Aorta (tissue), 5 donors: ENCODE measurements around the gene FLNB. TPM values are rescaled to one million over a fixed set of nuclear protein-coding genes. Genes with fewer than 3 reads are reported as not detected.
A peak's percentile ranks its signal among the peaks of the same experiment; 100 is the strongest.

Experiments used
- ATAC-seq: fragments of 200-7000 bp; cut with Tn5 transposase; one replicate; pipeline ENCODE4 v1.9.1; 2022; ENCODE audit warnings: moderate library complexity; ENCODE audit not compliant: low FRiP score
- DNase-seq, 2 donors: peaks; one replicate each; pipeline ENCODE4 v3.0.0-alpha.2; 2020
- H3K27ac ChIP-seq, 2 donors: one replicate each; pipeline ENCODE4 v1.5.1; 2013; ENCODE audit warnings: low read length in 2 of 2, mild to moderate bottlenecking in 2 of 2, moderate library complexity in 2 of 2, control low read depth in 1 of 2, inconsistent platforms in 1 of 2, low read depth in 1 of 2
- H3K27me3 ChIP-seq, 2 donors: one replicate each; pipeline ENCODE4 v1.6.1; 2013; ENCODE audit warnings: control low read depth in 1 of 2, low read length in 1 of 2, mild to moderate bottlenecking in 1 of 2, moderate library complexity in 1 of 2; ENCODE audit not compliant: insufficient read depth in 2 of 2, control insufficient read depth in 1 of 2
- H3K36me3 ChIP-seq, 2 donors: one replicate each; pipeline ENCODE4 v1.6.1; 2013; ENCODE audit warnings: control low read depth in 1 of 2, low read length in 1 of 2, mild to moderate bottlenecking in 1 of 2; ENCODE audit not compliant: insufficient read depth in 2 of 2, control insufficient read depth in 1 of 2
- H3K4me1 ChIP-seq, 2 donors: one replicate each; pipeline ENCODE4 v1.6.1; 2013; ENCODE audit warnings: low read length in 2 of 2, control low read depth in 1 of 2, mild to moderate bottlenecking in 1 of 2, moderate library complexity in 1 of 2; ENCODE audit not compliant: insufficient read depth in 2 of 2, control insufficient read depth in 1 of 2
- H3K4me3 ChIP-seq, 2 donors: one replicate each; pipeline ENCODE4 v1.5.1; 2013; ENCODE audit warnings: low read length in 2 of 2, control low read depth in 1 of 2, mild to moderate bottlenecking in 1 of 2
- H3K9me3 ChIP-seq: one replicate; pipeline ENCODE4 v1.6.1; 2013; ENCODE audit warnings: mild to moderate bottlenecking, low read length; ENCODE audit not compliant: control insufficient read depth
- WGBS, 2 donors: extraction: QIAGEN DNeasy Blood & Tissue Kit; methylation state at CpG; one replicate each; pipeline ENCODE4 v1.1.7; 2013; 5-methylcytosine and 5-hydroxymethylcytosine counted together
- intact Hi-C, 2 donors: fragments of 100-400 bp; cut with DNase I; formaldehyde crosslinking; loops; one replicate each; pipeline versions ENCODE4 v1.14.2 to v1.15.0; 2022
- polyA plus RNA-seq, 2 donors: library from polyadenylated mRNA; stranded (reverse); fragments of 200-250 nt; gene quantifications; one replicate each; pipeline ENCODE4 v1.2.3, GENCODE V29; 2013
- total RNA-seq, 2 donors: library from RNA; stranded (reverse); fragmentation: NEBNext Ultra II Directional; extraction: Animal tissue kit (Norgen Biotek cat#: 25700); gene quantifications; one replicate each; pipeline ENCODE4 v1.2.1, GENCODE V29; 2021
- donor health status: healthy with polysubstance abuse.
- donor health status: Bipolar disorder and iron deficiency.
- donor health status: DM: no; HTN: no; CAD: no.
- donor health status: DM: no; HTN: no; CAD: no.
- donor health status: DM: yes; HTN: yes; CAD: no.

The FLNB gene
- total and polyA plus RNA-seq, 4 donors: 33.3 to 254 (median 125) TPM

GRCh38 chr3:58028902-58029301, 20.7 kb downstream of the FLNB start:
- 16 to 17% methylated on average over 1 of the region's 1 CpG for WGBS, 2 donors
- Histone ChIP-seq H3K4me3 (no peak overlapping the region), H3K27ac (no peak overlapping the region), H3K27me3 (no peaks in the 10 kb centered on the region), H3K36me3 (no peaks in the 10 kb centered on the region), H3K9me3 (no peaks in the 10 kb centered on the region), H3K4me1 (peaks cover 0 to 5% of the 10 kb centered on the region in 2 donors)
- DNase-seq (no peak), ATAC-seq (no peak)
- intact Hi-C loops: loop anchor here in 1 of 2 donors (5.0 kb wide), 1 partner anchor 128 kb away; no protein-coding TSS in a partner anchor

DNA sequence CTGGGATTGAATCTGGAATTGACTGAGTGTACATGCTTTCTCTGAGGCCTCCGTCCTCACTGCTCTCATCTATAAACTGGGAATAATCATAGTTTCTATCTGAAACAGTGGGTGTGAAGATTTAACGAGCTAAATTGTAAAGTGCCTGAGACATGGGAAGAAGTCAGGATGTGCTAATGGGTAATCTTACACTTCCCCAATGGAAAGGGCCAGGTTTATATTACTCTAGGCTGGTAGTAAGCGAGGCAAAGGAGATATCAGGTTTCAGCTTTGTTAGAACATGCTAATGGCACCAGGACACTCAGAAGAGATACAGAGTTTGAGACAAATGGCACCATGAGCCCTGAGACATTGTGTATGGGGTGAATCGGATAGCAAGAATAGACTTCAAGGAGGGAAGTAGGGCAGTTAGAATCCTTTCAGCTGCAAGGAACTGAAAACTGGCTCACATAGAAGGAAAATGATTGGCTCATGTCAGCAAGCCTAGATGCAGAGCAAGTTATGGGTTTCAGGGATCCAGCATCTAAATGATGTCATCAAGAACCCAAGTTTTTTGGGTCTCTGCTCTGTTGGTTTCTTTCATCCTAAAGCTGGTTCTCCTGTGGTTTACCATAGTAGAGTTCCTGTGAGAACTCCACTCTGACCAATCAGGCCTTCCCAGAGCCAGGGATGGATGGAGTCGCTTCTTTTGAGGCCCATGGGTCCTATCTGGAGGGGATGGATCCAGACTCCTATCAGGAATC, 21.8 kb downstream of the FLNB start:
- Histone ChIP-seq H3K27me3 (no peaks in the 10 kb centered on the region), H3K4me1 (peaks cover 0 to 5% of the 10 kb centered on the region in 2 donors), H3K36me3 (no peaks in the 10 kb centered on the region), H3K9me3 (no peaks in the 10 kb centered on the region), H3K4me3 (no peak overlapping the region), H3K27ac (no peak overlapping the region)
- WGBS, 2 donors: 93 to 94% methylated on average over 5 of the region's 5 CpGs
- ATAC-seq (no peak), DNase-seq (no peak)
- intact Hi-C loops: loop anchor here in 1 of 2 donors (5.0 kb wide), 1 partner anchor 127 kb away; no protein-coding TSS in a partner anchor

DNA sequence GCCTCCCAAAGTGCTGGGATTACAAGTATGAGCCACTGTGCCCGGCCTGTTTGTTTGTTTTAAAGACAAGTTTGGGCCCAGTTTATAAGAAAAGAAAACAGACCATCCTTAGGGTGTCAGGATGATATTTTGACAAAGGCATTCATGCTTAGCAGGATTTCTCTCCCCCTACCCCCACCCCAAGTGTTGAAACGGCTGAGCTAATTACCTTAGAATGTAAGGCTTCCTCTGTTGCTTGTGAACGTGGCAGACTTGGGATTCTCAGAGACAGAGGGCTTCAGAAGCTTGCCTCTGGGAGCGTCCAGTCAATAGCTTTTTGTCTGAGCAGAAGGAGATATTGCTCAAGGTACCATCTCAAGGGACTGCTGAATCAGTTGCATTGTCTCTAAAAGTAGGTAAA, 24.0 kb downstream of the FLNB start:
- Histone ChIP-seq H3K27ac (peak overlapping the region in 1 of 2 donors; percentile 63), H3K27me3 (no peaks in the 10 kb centered on the region), H3K4me3 (no peak overlapping the region), H3K4me1 (peaks cover 0 to 2% of the 10 kb centered on the region in 2 donors), H3K36me3 (no peaks in the 10 kb centered on the region), H3K9me3 (no peaks in the 10 kb centered on the region)
- WGBS, 2 donors: 54 to 87% methylated on average over 4 of the region's 4 CpGs
- intact Hi-C loops: no loop called here
- no peak for DNase-seq
- ATAC-seq: no peak

DNA sequence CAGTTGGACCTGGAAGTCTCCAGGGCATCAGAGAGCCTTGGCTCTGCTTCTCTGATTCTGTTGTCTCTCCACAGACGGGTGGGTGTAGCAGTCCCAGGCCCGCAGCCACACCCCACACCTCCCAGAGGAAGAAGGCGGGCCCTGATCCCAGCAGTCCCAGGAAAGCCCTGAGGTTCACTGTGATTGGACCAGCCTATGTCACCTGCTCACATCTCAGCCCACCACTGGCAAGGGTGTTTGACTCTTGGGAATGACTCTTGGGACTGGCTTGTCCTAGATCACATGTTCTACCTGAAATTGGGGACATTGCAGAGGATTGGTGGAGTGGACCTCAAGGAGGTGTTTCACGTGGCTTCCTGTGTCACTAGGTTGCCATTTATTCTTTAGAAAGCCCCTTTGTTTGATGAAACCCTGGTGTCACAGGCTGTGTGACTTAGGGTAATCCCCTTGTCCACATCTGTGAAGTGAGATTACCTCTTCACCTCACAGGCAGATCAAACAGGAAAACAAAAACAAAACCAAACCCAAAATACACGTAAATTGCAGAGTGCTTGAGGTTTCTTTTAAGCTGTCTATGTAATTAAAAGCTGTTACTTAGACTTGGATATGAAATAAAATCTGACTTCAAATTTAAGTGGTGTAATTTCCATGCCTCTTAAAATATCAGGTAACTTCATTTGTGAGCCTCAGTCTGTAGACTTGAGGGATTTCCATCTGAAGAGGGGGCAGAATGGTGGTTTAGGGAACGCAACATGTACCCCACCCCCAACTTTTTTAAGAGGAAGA, 26.7 kb downstream of the FLNB start:
- Histone ChIP-seq H3K4me1 (peaks cover 0 to under 1% of the 10 kb centered on the region in 2 donors), H3K36me3 (no peaks in the 10 kb centered on the region), H3K27ac (peak overlapping the region; percentile 56 to 62), H3K27me3 (no peaks in the 10 kb centered on the region), H3K4me3 (no peak overlapping the region), H3K9me3 (no peaks in the 10 kb centered on the region)
- intact Hi-C loops: no loop called here
- ATAC-seq: no peak
- no peak for DNase-seq
- WGBS, 2 donors: 75 to 84% methylated on average over 6 of the region's 6 CpGs

DNA sequence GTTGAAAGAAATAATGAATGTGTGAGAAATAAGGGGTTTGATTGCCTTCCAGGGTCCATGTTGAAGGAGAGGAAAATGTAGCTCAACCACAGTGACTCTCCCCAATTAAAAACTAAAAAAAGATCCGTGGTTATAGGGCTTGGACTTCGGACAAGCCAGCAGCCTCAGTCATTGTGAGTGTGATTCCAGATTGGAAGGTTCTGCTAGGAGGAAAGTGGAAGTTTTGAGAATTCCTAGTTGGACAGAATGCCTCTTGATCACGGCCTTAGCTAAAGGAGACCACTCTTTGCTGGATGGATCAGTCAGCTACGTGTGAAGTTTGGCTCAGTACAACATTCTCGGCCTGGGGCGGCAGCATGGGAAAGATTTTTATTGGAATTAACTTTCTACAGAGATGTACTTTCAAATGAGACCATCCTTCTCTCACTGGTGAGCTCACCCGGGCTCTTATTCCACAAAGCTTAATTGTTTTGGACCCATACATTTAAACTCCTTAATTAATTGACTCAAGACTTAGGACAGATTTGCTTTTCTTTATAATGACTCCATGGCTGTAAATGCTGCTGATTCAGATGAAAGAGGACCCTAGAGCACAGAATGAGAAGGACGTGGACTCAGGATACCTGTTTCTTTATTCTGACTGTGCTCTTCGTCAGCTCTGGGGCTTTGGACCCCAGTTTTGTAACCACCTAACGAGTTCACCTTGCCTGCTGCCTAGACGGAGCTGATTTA, 27.5 kb downstream of the FLNB start:
- ATAC-seq: peak; percentile 11
- no peaks in the 10 kb centered on the region for H3K27me3 ChIP-seq
- WGBS, 2 donors: 17 to 32% methylated on average over 11 of the region's 11 CpGs
- no peaks in the 10 kb centered on the region for H3K9me3 ChIP-seq
- intact Hi-C loops: no loop called here
- H3K4me3 ChIP-seq: no peak overlapping the region
- no peaks in the 10 kb centered on the region for H3K36me3 ChIP-seq
- DNase-seq: no peak
- H3K27ac ChIP-seq: peak overlapping the region; percentile 54 to 62
- H3K4me1 ChIP-seq: no peaks in the 10 kb centered on the region

- Histone ChIP-seq H3K4me1 (peaks cover 0 to under 1% of the 10 kb centered on the region in 2 donors), H3K4me3 (no peak overlapping the region), H3K27ac (peak overlapping the region in 1 of 2 donors; percentile 62), H3K9me3 (no peaks in the 10 kb centered on the region), H3K27me3 (no peaks in the 10 kb centered on the region), H3K36me3 (no peaks in the 10 kb centered on the region)
- intact Hi-C loops: no loop called here
- ATAC-seq: no peak
- DNase-seq: no peak
- WGBS, 2 donors: 60 to 74% methylated on average over 8 of the region's 8 CpGs
Measured at GRCh38 chr3:58036293-58037032, 28.2 kb downstream of the FLNB start.

GRCh38 chr3:58037141-58037910, 29.1 kb downstream of the FLNB start:
- no peak overlapping the region for H3K27ac ChIP-seq
- H3K9me3 ChIP-seq: no peaks in the 10 kb centered on the region
- H3K4me3 ChIP-seq: no peak overlapping the region
- peaks cover 0 to 2% of the 10 kb centered on the region in 2 donors for H3K4me1 ChIP-seq
- intact Hi-C loops: no loop called here
- no peaks in the 10 kb centered on the region for H3K36me3 ChIP-seq
- no peaks in the 10 kb centered on the region for H3K27me3 ChIP-seq
- WGBS, 2 donors: 94% methylated on average over 13 of the region's 13 CpGs
- ATAC-seq (no peak), DNase-seq (no peak)
